A549 (cell line): ENCODE measurements around the gene TMEM235.

Experiments used
- CHD2 ChIP-seq: fragments of 150-350 bp; IDR thresholded peaks from 2 replicates; pipeline ENCODE4 v1.6.1; 2014; ENCODE audit warnings: low read length; ENCODE audit not compliant: partially characterized antibody
- CTCF ChIP-seq: fragments of >200 bp; sonication (Bioruptor Twin); formaldehyde crosslinking; IDR thresholded peaks from 3 replicates; pipeline ENCODE4 v1.5.1; 2016
- E2F6 ChIP-seq: IDR thresholded peaks from 2 replicates; pipeline ENCODE4 v1.6.1; 2012; ENCODE audit warnings: low read depth, borderline replicate concordance
- EP300 ChIP-seq, 2 experiments: fragments of >200 bp; sonication (Bioruptor Twin); formaldehyde crosslinking; IDR thresholded peaks; 2 replicates in 1 of 2; 3 replicates in 1 of 2; pipeline ENCODE4 v1.6.1; 2016 to 2017
- JUNB ChIP-seq: fragments of >200 bp; sonication (Bioruptor Twin); formaldehyde crosslinking; IDR thresholded peaks from 2 replicates; pipeline ENCODE4 v1.6.1; 2016
- MAX ChIP-seq: IDR thresholded peaks from 2 replicates; pipeline ENCODE4 v1.6.1; 2012
- PBX3 ChIP-seq: IDR thresholded peaks from 2 replicates; pipeline ENCODE4 v1.6.1; 2012
- POLR2A ChIP-seq: IDR thresholded peaks from 2 replicates; pipeline ENCODE4 v1.6.1; 2012; ENCODE audit warnings: mild to moderate bottlenecking, low read length
- RAD21 ChIP-seq, 2 experiments: fragments of >200 bp in 1 of 2; sonication (Bioruptor Twin) in 1 of 2; formaldehyde crosslinking in 1 of 2; IDR thresholded peaks in 1 of 2; conservative IDR thresholded peaks in 1 of 2; 2 replicates in 1 of 2; 3 replicates in 1 of 2; pipeline ENCODE4 v1.6.1; 2012 to 2018; ENCODE audit warnings: inconsistent platforms in 1 of 2
- SMC3 ChIP-seq: fragments of >200 bp; sonication (Bioruptor Twin); formaldehyde crosslinking; IDR thresholded peaks from 3 replicates; pipeline ENCODE4 v1.6.1; 2018; ENCODE audit warnings: inconsistent platforms
- SREBF2 ChIP-seq: fragments of 450-650 bp; IDR thresholded peaks from 2 replicates; pipeline ENCODE4 v1.6.1; 2014; ENCODE audit warnings: mild to moderate bottlenecking, moderate library complexity

GRCh38 chr17:78184868-78185267, 46.6 kb upstream of the TMEM235 start:
- TF ChIP-seq CTCF (no peak), EP300 (IDR thresholded peaks at IDR 0.05) (no peak), POLR2A (no peak), E2F6 (no peak), MAX (no peak), SREBF2 (no peak), SMC3 (no peak), PBX3 (no peak), JUNB (no peak), RAD21 (conservative IDR thresholded peaks at IDR 0.05 in 1 of 2, IDR thresholded peaks at IDR 0.05 in 1 of 2) (no peak), CHD2 (no peak)
